Brain pericyte (primary cell): Measurements from ENCODE around the gene ARMC7.
"Not testable (repeated sequence)": the region's sequence is repeated elsewhere in the genome, so short reads cannot be mapped to it uniquely, and the experiment has no call there.

Source experiments
- DNase-seq: peaks from one replicate; pipeline ENCODE4 v3.0.0-alpha.2; 2012; ENCODE audit warnings: low read depth, low spot score

Gene ARMC7

DNA sequence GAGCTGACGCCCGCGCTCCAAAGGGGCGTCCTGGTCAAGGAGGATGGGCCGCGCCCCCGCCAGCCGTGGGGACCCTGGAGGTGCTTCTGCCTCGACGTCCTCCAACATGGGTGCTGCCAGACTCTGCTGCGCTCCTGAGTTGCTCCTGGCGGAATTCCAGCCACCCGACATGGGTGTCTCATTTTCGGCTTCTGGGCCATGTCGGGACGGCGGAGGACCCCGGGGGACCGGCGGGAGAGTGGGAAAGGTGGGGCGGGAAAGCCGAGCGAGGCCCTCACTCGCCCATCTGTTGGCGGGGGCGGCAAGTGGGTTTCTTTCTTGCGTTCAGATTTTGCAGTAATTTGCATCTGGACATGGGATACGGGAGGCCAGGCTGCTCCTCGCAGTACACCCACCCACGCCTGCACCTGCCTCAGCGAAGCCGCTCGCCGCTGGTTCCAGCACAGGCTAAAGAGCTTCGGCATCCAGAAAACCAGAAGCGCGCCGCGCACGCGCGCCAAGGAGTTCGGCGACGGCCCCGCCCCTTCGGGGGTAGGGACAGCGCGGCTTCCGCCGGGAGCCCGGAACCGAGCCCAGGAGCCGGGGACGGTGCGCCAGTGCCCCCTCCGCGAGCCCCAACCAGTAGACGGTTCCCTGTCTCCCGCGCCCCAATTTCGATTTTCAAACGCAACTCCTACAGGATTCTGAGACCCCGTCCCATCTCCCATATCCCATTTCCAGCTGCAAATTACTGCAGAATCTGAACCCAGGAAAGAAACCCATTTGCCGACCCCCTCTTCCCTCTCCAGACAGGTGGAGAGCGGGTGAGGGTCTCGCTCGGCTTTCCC lies at the start of gene ARMC7:
TSS of gene ARMC7 (plus strand) at position 563 of the 827 bp plus-strand sequence. CDS start 320 bp downstream, outside the sequence.
- no peak for DNase-seq

- DNase-seq: no peak
Measured at GRCh38 chr17:75060434-75061054, 49.2 kb upstream of the ARMC7 start.

DNA sequence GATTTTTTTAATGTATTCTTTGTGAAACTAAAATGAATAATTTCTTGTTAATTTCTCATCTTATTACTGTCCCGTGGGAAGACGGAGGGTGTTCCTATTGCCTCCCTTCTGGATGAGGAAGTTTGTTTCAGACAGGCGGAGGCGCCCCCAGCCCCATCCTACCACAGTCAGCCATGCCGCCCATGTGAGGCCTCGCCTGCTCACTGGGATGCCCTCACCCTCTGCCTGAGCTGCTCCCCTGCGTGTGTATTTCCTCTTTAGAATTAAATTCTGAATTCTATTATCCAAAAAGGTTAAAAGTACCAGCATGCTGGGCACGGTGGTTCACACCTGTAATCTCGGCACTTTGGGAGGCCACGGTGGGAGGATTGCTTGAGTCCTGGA lies 48.7 kb upstream of the ARMC7 start:
- no peak for DNase-seq

DNA sequence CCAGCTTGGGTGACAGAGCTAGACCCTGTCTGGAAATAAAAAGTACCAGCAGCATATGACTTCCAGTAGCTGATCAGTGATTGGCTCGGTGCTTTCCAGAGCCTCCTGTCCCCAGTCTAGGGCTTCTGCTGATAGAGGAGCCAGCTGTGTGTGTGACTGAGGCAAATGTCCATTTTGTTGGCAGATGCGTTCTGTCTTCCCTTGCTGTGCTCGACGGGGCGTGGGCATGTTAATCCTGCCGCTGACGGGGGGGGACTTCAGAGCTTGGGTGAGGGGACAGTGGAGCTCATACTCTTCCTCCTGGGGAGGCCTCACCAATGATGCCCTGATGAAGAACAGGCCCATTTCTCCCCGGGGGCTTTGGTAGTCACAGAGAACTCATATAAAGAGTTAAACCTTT lies 48.2 kb upstream of the ARMC7 start:
- DNase-seq: no peak

- DNase-seq: no peak
Measured at GRCh38 chr17:75063201-75063600, 46.6 kb upstream of the ARMC7 start.

- DNase-seq: no peak
Measured at GRCh38 chr17:75063626-75064025, 46.1 kb upstream of the ARMC7 start.

DNA sequence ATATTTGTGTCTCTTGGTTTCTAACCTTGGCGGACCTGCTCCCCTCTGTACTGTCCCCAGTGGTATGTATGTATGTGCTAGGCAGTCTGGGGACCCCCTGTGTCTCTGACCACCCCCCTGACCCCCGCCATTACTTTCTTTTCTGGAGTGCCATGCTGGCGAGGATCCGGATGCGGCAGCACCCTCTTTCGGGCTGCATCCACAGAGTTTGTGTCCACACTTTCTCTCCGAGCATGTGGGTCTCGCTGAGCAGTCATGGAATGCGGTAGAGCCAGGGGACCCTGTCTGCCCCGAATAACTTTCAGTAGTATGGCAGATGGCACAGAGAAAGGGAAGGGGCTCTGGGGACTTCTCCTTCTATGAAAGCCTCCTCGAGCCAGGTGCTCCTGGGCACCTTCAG lies 45.7 kb upstream of the ARMC7 start:
- DNase-seq: no peak

GRCh38 chr17:75064460-75064859 lies 45.3 kb upstream of the ARMC7 start:
- DNase-seq: no peak

GRCh38 chr17:75064867-75065561 lies 44.8 kb upstream of the ARMC7 start:
- DNase-seq: no peak

GRCh38 chr17:75065562-75066151 lies 44.1 kb upstream of the ARMC7 start:
- DNase-seq: no peak

GRCh38 chr17:75067856-75068255 lies 41.9 kb upstream of the ARMC7 start:
- no peak for DNase-seq

- DNase-seq: no peak
Measured at GRCh38 chr17:75068750-75069149, 41.0 kb upstream of the ARMC7 start.

DNA sequence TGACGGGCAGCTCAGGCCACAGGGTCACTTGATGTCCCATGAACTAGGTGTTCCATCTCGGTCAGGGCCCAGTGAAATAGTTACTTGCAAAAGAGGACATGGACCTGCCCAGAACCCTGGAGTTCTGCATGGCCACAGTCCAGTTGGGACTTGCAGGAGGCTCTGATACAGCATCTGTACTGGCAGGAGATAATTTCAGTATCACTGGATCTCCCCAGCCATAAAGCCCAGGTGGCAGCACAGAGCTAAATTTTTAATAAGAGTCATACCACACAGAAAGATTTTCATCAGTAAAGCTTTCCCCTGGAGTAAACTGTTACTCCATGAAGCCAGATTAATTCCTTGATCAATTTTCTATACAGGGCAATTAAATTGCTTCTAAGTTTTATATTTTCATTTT lies 40.0 kb upstream of the ARMC7 start:
- DNase-seq: no peak

DNA sequence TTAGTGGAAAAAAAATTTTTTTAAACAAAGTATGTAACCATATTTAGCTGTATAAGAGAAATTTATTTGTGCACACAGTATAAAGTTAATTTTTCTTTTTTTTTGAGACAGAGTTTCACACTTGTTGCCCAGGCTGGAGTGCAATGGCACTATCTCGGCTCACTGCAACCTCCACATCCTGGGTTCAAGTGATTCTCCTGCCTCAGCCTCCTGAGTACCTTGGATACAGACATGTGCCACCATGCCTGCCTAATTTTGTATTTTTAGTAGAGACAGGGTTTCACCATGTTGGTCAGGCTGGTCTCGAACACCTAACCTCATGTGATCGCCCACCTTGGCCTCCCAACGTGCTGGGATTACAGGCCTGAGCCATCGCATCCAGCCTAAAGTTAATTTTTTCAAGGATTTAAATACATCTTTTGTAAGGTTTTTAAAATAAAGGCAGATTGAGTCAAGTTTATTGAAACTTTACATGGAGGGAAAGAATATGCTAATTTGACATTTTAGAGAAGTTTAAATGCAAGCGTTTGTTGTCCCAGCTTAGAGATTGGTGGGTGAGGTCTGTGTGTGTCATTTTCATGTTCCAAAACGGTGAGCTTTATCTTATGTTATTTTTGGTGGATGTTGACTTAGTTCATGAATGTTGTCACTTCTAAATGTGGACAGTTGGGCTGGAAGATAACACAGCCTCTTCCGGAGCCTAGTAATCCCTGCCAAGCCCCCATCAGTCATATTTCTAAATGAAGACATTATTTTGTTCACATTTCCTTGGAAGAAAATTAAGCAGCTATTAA lies 38.1 kb upstream of the ARMC7 start:
- DNase-seq: not testable (repeated sequence)

GRCh38 chr17:75072909-75073308 lies 36.9 kb upstream of the ARMC7 start:
- DNase-seq: not testable (repeated sequence)

DNA sequence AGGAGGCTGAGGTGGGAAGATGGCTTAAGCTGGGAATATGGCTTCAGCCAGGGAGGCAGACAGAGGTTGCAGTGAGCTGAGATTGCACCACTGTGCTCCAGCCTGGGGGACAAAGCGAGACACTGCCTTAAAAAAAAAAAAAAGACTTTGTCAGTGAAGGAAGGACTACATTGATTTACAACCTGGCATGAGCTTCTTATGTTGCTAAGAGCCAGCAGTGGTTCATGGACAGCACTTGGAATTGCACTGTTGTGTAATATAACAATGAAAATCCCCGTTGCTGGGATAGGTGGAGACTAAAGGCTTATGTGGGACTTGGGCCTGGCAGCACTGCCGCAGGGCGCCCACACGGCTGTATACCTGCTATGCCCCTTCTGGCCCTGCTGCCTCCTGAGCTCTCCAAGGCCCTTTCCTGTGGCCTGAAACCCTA lies 36.1 kb upstream of the ARMC7 start:
- no peak for DNase-seq

GRCh38 chr17:75074532-75074931 lies 35.2 kb upstream of the ARMC7 start:
- no peak for DNase-seq

DNA sequence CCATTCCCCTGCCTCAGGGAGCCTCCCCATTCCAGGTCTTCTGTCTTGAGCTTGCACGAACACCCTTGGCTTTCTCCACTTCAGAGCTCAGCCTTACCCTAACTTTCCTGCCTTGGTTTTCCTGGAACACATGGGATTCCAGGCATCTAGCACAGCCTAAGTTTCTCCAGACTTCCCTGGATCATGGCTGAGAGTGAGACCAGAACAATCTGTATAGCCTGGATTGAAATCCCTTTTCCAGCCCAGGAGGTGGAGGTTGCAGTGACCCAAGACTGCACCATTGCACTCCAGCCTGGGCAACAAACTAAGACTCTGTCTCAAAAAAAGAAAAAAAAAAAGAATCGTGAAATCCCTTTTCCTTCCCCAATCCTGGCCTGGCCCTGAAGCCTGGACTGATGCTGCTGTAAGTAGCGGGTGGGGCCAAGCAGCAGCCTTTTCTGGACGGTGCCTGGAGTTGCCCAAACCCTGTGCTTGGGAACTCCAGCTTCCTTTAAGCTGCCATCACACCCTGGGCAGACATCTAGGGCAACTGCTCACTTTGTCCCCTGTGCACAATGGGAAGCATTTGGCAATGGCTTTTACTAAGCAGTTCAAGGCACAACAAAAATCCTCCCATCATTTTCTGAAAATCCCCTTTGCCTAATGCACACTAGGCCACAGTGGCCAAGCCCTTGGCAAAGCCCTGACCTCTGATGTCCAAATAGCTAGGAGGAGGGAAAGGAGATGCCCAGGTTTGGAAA lies 34.0 kb upstream of the ARMC7 start:
- no peak for DNase-seq

DNA sequence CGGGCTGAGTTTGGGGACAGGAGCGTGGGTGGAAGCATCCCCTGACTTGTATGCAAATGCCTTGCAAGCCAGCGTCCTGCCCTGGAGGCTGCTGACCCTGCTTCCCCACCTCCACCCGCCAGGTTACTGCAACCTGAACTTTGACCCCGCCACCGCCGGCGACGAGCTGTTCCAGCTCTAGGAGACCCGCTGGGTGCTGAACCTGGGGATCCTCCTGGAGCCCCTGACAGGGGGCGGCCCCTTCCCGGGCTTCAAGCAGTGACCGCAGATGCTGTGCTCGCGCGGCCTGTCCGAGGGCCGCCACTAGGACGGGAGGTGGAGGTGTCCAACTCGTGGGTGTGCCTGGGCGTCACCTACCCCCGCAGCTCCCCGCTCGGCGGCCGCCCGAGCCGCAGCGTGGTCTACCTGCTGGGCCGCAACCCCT lies 32.7 kb upstream of the ARMC7 start:
- DNase-seq: no peak

GRCh38 chr17:75077496-75078283 lies 32.1 kb upstream of the ARMC7 start:
- no peak for DNase-seq
